Thyroid gland (tissue), 4 donors: Measurements from ENCODE around the gene MED27.

Experiments used
- POLR2A ChIP-seq, 2 donors: fragments of 450-650 bp; IDR thresholded peaks; one replicate each; pipeline ENCODE4 v1.6.1; 2017; ENCODE audit warnings: antibody characterized with exemption in 2 of 2, mild to moderate bottlenecking in 2 of 2, moderate library complexity in 1 of 2
- TF ChIP-seq, protein P1 (sequence below), 6 experiments: fragments of 200-600 bp in 3 of 6; fragments of 450-650 bp in 3 of 6; sonication (generic) in 3 of 6; IDR thresholded peaks; one replicate each; pipeline ENCODE4 v1.5.1; 2016 to 2019; ENCODE audit warnings: antibody characterized with exemption in 6 of 6, mild to moderate bottlenecking in 2 of 6, inconsistent platforms in 1 of 6, moderate library complexity in 1 of 6

DNA sequence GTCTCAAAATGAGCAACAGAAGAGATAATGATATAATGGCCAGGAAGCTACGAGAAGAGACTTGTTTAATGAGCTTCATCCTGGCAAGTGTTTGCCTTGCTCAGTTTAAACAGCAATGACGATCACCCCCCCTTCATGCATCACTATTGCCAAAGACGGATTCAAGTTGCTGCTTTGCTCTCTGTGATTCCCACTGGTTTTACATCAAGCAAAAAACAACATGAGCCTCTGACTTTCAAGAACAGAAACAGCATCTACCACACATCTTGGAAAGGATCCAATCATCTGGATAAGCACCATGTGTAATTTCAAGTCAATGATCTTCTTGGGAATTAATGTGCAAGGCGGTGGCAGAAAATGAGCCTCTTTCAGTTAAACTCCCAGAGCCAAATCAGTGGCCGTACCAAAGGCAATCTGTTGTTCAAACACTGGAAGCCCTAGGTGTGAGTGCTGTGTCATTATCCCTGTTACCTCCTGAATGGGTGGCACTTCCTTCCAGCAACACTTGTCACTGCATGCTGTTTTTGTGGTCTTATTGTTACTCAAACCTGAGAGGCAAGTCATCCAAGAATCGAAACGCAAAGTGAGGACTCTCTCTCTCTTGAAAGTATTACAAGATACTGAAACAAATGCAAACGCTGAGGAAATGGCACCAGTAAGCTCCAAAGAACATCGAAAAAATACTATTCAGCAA, 72.8 kb downstream of the MED27 start:
- TF ChIP-seq, protein P1, sequence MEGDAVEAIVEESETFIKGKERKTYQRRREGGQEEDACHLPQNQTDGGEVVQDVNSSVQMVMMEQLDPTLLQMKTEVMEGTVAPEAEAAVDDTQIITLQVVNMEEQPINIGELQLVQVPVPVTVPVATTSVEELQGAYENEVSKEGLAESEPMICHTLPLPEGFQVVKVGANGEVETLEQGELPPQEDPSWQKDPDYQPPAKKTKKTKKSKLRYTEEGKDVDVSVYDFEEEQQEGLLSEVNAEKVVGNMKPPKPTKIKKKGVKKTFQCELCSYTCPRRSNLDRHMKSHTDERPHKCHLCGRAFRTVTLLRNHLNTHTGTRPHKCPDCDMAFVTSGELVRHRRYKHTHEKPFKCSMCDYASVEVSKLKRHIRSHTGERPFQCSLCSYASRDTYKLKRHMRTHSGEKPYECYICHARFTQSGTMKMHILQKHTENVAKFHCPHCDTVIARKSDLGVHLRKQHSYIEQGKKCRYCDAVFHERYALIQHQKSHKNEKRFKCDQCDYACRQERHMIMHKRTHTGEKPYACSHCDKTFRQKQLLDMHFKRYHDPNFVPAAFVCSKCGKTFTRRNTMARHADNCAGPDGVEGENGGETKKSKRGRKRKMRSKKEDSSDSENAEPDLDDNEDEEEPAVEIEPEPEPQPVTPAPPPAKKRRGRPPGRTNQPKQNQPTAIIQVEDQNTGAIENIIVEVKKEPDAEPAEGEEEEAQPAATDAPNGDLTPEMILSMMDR (IDR thresholded peaks at IDR 0.05): no peak
- TF ChIP-seq POLR2A (IDR thresholded peaks at IDR 0.05): no peak
